ENCODE measurements around the gene VIM. TPM values are rescaled to one million over a fixed set of nuclear protein-coding genes. Genes with fewer than 3 reads are reported as not detected.

Gene VIM
- polyA plus RNA-seq, result 706 TPM
- long read RNA-seq, donor 1, transcript VIM-201 (9 exons, 1,868 nt), result major isoform, 105 of 190 reads
- long read RNA-seq, donor 1, partial matches to known transcripts, result 70 of 190 reads
- long read RNA-seq, donor 1, other reads (novel, unspliced or antisense), result 12 of 190 reads
- long read RNA-seq, donor 2, transcript VIM-205 (2 exons, 1,139 nt), result minor isoform, 7 of 384 reads
- long read RNA-seq, donor 2, transcript VIM-201 (9 exons, 1,868 nt), result major isoform, 204 of 384 reads
- long read RNA-seq, donor 2, partial matches to known transcripts, result 145 of 384 reads
- long read RNA-seq, donor 2, other reads (novel, unspliced or antisense), result 26 of 384 reads
- long read RNA-seq, donor 3, result 0 reads
- long read RNA-seq, donor 4, transcript VIM-201 (9 exons, 1,868 nt), result major isoform, 15 of 15 reads
- long read RNA-seq, donor 4, partial matches to known transcripts, result 0 of 15 reads
- long read RNA-seq, donor 4, other reads (novel, unspliced or antisense), result 0 of 15 reads
- long read RNA-seq, donor 5, transcript VIM-201 (9 exons, 1,868 nt), result major isoform, 162 of 231 reads
- long read RNA-seq, donor 5, partial matches to known transcripts, result 43 of 231 reads
- long read RNA-seq, donor 5, other reads (novel, unspliced or antisense), result 21 of 231 reads
- long read RNA-seq, donor 6, transcript VIM-201 (9 exons, 1,868 nt), result major isoform, 151 of 268 reads
- long read RNA-seq, donor 6, partial matches to known transcripts, result 105 of 268 reads
- long read RNA-seq, donor 6, other reads (novel, unspliced or antisense), result 10 of 268 reads
- long read RNA-seq, donor 7, transcript VIM-201 (9 exons, 1,868 nt), result major isoform, 139 of 286 reads
- long read RNA-seq, donor 7, partial matches to known transcripts, result 124 of 286 reads
- long read RNA-seq, donor 7, other reads (novel, unspliced or antisense), result 18 of 286 reads
- long read RNA-seq, donor 8, transcript VIM-201 (9 exons, 1,868 nt), result major isoform, 152 of 249 reads
- long read RNA-seq, donor 8, partial matches to known transcripts, result 68 of 249 reads
- long read RNA-seq, donor 8, other reads (novel, unspliced or antisense), result 27 of 249 reads
- long read RNA-seq, donor 9, transcript VIM-201 (9 exons, 1,868 nt), result major isoform, 125 of 223 reads
- long read RNA-seq, donor 9, partial matches to known transcripts, result 76 of 223 reads
- long read RNA-seq, donor 9, other reads (novel, unspliced or antisense), result 17 of 223 reads
- long read RNA-seq, donor 10, transcript VIM-201 (9 exons, 1,868 nt), result major isoform, 139 of 243 reads
- long read RNA-seq, donor 10, partial matches to known transcripts, result 81 of 243 reads
- long read RNA-seq, donor 10, other reads (novel, unspliced or antisense), result 20 of 243 reads
- long read RNA-seq, donor 11, transcript VIM-201 (9 exons, 1,868 nt), result major isoform, 122 of 184 reads
- long read RNA-seq, donor 11, partial matches to known transcripts, result 42 of 184 reads
- long read RNA-seq, donor 11, other reads (novel, unspliced or antisense), result 18 of 184 reads

- H3K27me3 ChIP-seq (ENCODE audit: control insufficient read depth, insufficient read depth, low read length), result peaks cover 50% of the 10 kb centered on the region
- H3K4me1 ChIP-seq (ENCODE audit: control insufficient read depth, insufficient read depth, low read length), result peaks cover 8% of the 10 kb centered on the region
- peaks cover 11% of the 10 kb centered on the region for H3K9me3 ChIP-seq (ENCODE audit: control insufficient read depth, low read depth, low read length)
These were observed at the start of gene VIM for GRCh38 chr10:17228091-17229015. Gene VIM, plus strand, starts transcription at chr10:17228241. Its CDS starts 1,182 bp downstream, at chr10:17229423.

DNA sequence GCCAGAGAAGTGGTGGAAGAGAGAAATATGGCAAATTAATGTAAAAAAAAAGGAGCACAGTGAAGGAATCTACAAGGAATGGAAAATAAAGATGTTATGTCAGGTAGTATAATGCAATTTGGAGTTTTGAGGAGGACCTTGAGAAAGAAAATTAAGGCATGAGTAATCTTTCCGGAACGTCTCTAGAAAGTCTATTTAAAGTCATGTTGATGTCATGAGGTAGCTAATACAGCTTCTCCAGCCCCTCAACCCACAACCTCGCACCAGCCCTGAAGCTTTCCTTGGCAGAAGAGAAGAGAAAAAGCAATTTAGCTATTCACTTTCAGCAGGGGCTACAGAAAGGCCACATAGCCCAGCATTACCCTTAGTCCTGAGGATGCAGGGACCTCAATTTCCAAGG is 49.0 kb upstream of the VIM start:
- WGBS (ENCODE audit: insufficient coverage, low lambda C conversion rate), result no CpG with 5 or more reads among the region's 3 CpGs
- H3K4me3 ChIP-seq (ENCODE audit: low read length), result no peak overlapping the region
- no peak overlapping the region for H3K27ac ChIP-seq (ENCODE audit: low read length)
- H3K4me1 ChIP-seq (ENCODE audit: control insufficient read depth, insufficient read depth, low read length), result no peaks in the 10 kb centered on the region
- H3K27me3 ChIP-seq (ENCODE audit: control insufficient read depth, insufficient read depth, low read length), result no peaks in the 10 kb centered on the region
- DNase-seq, result no peak
- no peaks in the 10 kb centered on the region for H3K36me3 ChIP-seq (ENCODE audit: control insufficient read depth, insufficient read depth, low read length)
- H3K9me3 ChIP-seq (ENCODE audit: control insufficient read depth, low read depth, low read length), result no peaks in the 10 kb centered on the region

More at GRCh38 chr10:17228091-17229015, at the start of gene VIM:
- peak; percentile 54 to 68 for DNase-seq
- Histone ChIP-seq H3K4me3 (ENCODE audit: low read length) (peak within 1 kb of the TSS; percentile 84), H3K36me3 (ENCODE audit: control insufficient read depth, insufficient read depth, low read length) (peaks cover 2% of the 10 kb centered on the region), H3K27ac (ENCODE audit: low read length) (peak within 1 kb of the TSS; percentile 90)
- WGBS (ENCODE audit: insufficient coverage, low lambda C conversion rate), result no CpG with 5 or more reads among the region's 77 CpGs

GRCh38 chr10:17181110-17181509 is 46.9 kb upstream of the VIM start:
- Histone ChIP-seq H3K27ac (ENCODE audit: low read length) (no peak overlapping the region), H3K36me3 (ENCODE audit: control insufficient read depth, insufficient read depth, low read length) (no peaks in the 10 kb centered on the region), H3K9me3 (ENCODE audit: control insufficient read depth, low read depth, low read length) (no peaks in the 10 kb centered on the region), H3K4me3 (ENCODE audit: low read length) (no peak overlapping the region), H3K4me1 (ENCODE audit: control insufficient read depth, insufficient read depth, low read length) (no peaks in the 10 kb centered on the region), H3K27me3 (ENCODE audit: control insufficient read depth, insufficient read depth, low read length) (no peaks in the 10 kb centered on the region)
- 80% methylated on average over 1 of the region's 5 CpGs for WGBS (ENCODE audit: insufficient coverage, low lambda C conversion rate)
- no peak for DNase-seq

- no peaks in the 10 kb centered on the region for H3K9me3 ChIP-seq (ENCODE audit: control insufficient read depth, low read depth, low read length)
- no peak overlapping the region for H3K4me3 ChIP-seq (ENCODE audit: low read length)
- no peak overlapping the region for H3K27ac ChIP-seq (ENCODE audit: low read length)
- no peaks in the 10 kb centered on the region for H3K27me3 ChIP-seq (ENCODE audit: control insufficient read depth, insufficient read depth, low read length)
- no peaks in the 10 kb centered on the region for H3K4me1 ChIP-seq (ENCODE audit: control insufficient read depth, insufficient read depth, low read length)
- WGBS (ENCODE audit: insufficient coverage, low lambda C conversion rate), result 20% methylated on average over 1 of the region's 3 CpGs
- H3K36me3 ChIP-seq (ENCODE audit: control insufficient read depth, insufficient read depth, low read length), result no peaks in the 10 kb centered on the region
- no peak for DNase-seq
These were observed 46.3 kb upstream of the VIM start for GRCh38 chr10:17181751-17182150.

DNA sequence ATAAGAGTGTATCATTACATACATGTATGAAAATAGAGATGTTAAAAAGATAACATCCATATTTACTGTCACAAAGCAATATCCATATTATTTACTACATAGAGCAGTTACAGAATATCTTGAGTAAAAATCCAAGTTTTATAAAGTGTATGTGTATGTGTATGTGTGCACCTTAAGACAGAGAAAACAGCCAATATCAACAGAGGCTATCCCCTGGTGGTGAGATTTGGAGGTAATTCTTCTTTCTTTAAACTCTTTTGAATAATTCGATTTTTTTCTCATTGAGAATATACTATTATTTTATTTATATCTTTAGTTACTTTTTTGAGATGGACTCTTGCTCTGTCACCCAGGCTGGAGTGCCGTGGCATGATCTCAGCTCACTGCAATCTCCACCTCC is 44.9 kb upstream of the VIM start:
- WGBS (ENCODE audit: insufficient coverage, low lambda C conversion rate), result no CpG with 5 or more reads among the region's 2 CpGs
- no peak overlapping the region for H3K4me3 ChIP-seq (ENCODE audit: low read length)
- H3K27ac ChIP-seq (ENCODE audit: low read length), result no peak overlapping the region
- H3K9me3 ChIP-seq (ENCODE audit: control insufficient read depth, low read depth, low read length), result no peaks in the 10 kb centered on the region
- H3K4me1 ChIP-seq (ENCODE audit: control insufficient read depth, insufficient read depth, low read length), result no peaks in the 10 kb centered on the region
- no peaks in the 10 kb centered on the region for H3K27me3 ChIP-seq (ENCODE audit: control insufficient read depth, insufficient read depth, low read length)
- DNase-seq, result no peak
- no peaks in the 10 kb centered on the region for H3K36me3 ChIP-seq (ENCODE audit: control insufficient read depth, insufficient read depth, low read length)

- Histone ChIP-seq H3K4me1 (ENCODE audit: control insufficient read depth, insufficient read depth, low read length) (no peaks in the 10 kb centered on the region), H3K27ac (ENCODE audit: low read length) (no peak overlapping the region), H3K27me3 (ENCODE audit: control insufficient read depth, insufficient read depth, low read length) (no peaks in the 10 kb centered on the region), H3K4me3 (ENCODE audit: low read length) (no peak overlapping the region), H3K9me3 (ENCODE audit: control insufficient read depth, low read depth, low read length) (no peaks in the 10 kb centered on the region), H3K36me3 (ENCODE audit: control insufficient read depth, insufficient read depth, low read length) (no peaks in the 10 kb centered on the region)
- no peak for DNase-seq
- 100% methylated on average over 1 of the region's 3 CpGs for WGBS (ENCODE audit: insufficient coverage, low lambda C conversion rate)
These were observed 42.2 kb upstream of the VIM start for GRCh38 chr10:17185873-17186272.

- 80% methylated on average over 1 of the region's 3 CpGs for WGBS (ENCODE audit: insufficient coverage, low lambda C conversion rate)
- Histone ChIP-seq H3K36me3 (ENCODE audit: control insufficient read depth, insufficient read depth, low read length) (no peaks in the 10 kb centered on the region), H3K27me3 (ENCODE audit: control insufficient read depth, insufficient read depth, low read length) (no peaks in the 10 kb centered on the region), H3K9me3 (ENCODE audit: control insufficient read depth, low read depth, low read length) (no peaks in the 10 kb centered on the region), H3K27ac (ENCODE audit: low read length) (no peak overlapping the region), H3K4me1 (ENCODE audit: control insufficient read depth, insufficient read depth, low read length) (no peaks in the 10 kb centered on the region), H3K4me3 (ENCODE audit: low read length) (no peak overlapping the region)
- no peak for DNase-seq
These were observed 39.3 kb upstream of the VIM start for GRCh38 chr10:17188644-17189172.

DNA sequence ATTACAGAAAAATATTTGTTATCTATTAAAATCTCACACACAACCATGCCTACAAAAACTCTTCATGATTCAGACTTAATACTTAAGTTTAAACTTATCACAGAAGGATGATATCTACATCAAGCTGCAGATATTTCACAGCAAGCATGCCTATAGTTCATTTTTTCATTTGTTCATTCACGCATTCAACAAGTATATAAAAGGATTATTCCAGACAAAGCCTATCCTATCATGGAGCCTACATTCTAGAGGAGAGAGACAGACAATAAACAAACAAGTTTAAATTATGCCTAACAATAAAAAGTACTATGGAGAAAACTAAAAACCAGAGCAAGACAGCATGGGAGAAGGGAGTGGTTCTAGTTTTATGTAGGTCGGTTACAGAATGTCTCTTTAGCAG is 37.4 kb upstream of the VIM start:
- Histone ChIP-seq H3K9me3 (ENCODE audit: control insufficient read depth, low read depth, low read length) (no peaks in the 10 kb centered on the region), H3K36me3 (ENCODE audit: control insufficient read depth, insufficient read depth, low read length) (no peaks in the 10 kb centered on the region), H3K27ac (ENCODE audit: low read length) (no peak overlapping the region), H3K4me1 (ENCODE audit: control insufficient read depth, insufficient read depth, low read length) (no peaks in the 10 kb centered on the region), H3K4me3 (ENCODE audit: low read length) (no peak overlapping the region), H3K27me3 (ENCODE audit: control insufficient read depth, insufficient read depth, low read length) (no peaks in the 10 kb centered on the region)
- no peak for DNase-seq
- 50% methylated on average over 1 of the region's 2 CpGs for WGBS (ENCODE audit: insufficient coverage, low lambda C conversion rate)

DNA sequence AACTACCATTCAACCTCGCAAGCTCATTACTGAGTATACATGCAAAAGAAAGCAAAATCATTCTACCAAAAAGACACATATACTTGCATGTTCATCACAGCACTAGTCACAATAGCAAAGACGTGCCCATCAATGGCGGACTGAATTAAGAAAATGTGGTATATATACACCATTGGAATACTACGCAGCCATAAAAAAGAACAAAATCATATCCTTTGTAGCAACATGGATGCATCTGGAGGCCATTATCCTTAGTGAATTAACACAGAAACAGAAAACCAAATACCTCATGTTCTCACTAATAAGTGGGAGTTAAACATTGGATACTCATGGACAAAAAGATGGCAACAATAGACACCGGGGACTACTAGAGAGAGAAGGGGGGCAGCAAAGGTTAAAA is 33.0 kb upstream of the VIM start:
- Histone ChIP-seq H3K9me3 (ENCODE audit: control insufficient read depth, low read depth, low read length) (no peaks in the 10 kb centered on the region), H3K27ac (ENCODE audit: low read length) (no peak overlapping the region), H3K4me3 (ENCODE audit: low read length) (no peak overlapping the region), H3K27me3 (ENCODE audit: control insufficient read depth, insufficient read depth, low read length) (no peaks in the 10 kb centered on the region), H3K4me1 (ENCODE audit: control insufficient read depth, insufficient read depth, low read length) (peaks cover 6% of the 10 kb centered on the region), H3K36me3 (ENCODE audit: control insufficient read depth, insufficient read depth, low read length) (no peaks in the 10 kb centered on the region)
- WGBS (ENCODE audit: insufficient coverage, low lambda C conversion rate), result 100% methylated on average over 1 of the region's 5 CpGs
- no peak for DNase-seq
